Epithelial cell of alveolus of lung (primary cell): ENCODE measurements around the gene S100A2. TPM values are rescaled to one million over a fixed set of nuclear protein-coding genes. Genes with fewer than 3 reads are reported as not detected.

Experiments used
- total RNA-seq: library from RNA; depleted of rRNA; stranded (reverse); fragments of >200 nt; gene quantifications from 2 replicates; pipeline ENCODE4 v1.2.1, GENCODE V29; 2015

The S100A2 gene
- total RNA-seq, result 8.0 and 18.1 TPM in 2 replicates

DNA sequence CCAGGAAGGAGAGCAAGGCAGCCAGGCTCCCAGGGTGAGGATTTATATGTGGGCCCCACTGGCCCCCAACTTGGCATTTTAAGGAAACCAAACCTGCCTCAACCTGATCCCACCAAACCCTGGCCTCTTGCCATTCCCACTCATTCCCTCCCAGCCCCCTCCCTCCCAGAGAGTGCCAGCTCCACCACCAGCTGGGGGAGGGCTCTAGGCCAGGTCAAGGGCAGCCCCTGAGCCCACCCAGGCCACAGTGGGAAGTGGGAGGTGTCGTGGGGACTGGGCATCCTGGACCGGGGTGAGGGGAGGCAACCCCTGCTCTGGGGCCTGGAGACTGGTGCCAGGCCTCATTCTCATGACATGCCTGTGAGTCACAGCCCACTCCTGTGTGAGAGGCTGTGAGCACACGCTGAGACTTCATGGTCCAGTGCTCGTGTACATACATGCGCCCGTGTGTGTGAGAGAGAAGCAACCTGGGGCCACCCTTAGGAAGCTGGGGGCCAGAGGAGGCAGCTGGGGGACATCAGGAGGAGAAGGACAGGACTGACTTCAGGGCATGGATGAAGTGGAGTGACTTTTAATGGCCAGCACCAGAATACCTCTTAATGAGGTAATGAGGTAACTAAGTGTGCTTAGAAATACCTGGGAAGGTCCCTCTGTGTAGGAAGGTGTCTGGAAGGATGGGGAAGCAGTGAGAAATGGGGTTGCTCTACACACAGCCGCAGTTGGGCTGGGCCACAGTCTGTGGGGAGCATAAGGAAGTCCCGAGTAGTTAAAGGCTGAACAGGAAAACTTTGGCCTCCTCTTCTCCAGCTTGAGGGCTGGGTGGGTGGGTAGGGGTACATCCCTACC is at the start of gene S100A2:
Gene S100A2, minus strand, starts transcription at position 316 of the 846 bp plus-strand sequence. CDS start 1,967 bp downstream, outside the sequence.

DNA sequence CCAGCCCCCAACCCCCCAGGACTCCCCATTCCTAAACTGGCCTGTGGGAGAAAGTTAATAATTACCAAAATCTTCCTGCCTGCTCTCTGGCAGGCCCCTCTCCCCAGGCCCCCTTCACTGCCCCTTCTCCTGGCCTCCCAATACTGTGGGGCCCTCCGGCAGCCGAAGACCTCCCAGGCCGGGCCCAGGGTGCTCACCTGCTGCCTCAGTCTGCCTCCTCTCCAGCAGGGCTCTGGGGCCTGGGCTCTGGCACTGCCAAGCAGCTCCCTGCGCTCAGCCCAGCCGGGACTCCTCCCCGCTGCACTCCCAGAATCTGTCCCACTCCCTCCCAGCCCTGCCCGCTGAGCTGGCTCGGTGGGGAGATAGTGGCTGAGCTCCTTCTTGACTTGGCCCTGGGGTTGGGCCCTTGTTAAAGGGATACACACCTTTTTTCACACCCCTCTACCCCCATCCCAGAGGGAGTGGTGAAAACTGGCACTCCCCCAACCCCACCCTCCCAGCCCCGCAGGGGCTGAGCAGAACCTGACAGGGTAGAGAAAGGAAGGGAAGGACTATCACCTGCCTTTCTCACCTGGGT is 47.2 kb upstream of the S100A2 start, which contains the start of gene S100A16:
Gene S100A16, minus strand, starts transcription at position 383 of the 577 bp plus-strand sequence. CDS start 4,986 bp downstream, outside the sequence.

DNA sequence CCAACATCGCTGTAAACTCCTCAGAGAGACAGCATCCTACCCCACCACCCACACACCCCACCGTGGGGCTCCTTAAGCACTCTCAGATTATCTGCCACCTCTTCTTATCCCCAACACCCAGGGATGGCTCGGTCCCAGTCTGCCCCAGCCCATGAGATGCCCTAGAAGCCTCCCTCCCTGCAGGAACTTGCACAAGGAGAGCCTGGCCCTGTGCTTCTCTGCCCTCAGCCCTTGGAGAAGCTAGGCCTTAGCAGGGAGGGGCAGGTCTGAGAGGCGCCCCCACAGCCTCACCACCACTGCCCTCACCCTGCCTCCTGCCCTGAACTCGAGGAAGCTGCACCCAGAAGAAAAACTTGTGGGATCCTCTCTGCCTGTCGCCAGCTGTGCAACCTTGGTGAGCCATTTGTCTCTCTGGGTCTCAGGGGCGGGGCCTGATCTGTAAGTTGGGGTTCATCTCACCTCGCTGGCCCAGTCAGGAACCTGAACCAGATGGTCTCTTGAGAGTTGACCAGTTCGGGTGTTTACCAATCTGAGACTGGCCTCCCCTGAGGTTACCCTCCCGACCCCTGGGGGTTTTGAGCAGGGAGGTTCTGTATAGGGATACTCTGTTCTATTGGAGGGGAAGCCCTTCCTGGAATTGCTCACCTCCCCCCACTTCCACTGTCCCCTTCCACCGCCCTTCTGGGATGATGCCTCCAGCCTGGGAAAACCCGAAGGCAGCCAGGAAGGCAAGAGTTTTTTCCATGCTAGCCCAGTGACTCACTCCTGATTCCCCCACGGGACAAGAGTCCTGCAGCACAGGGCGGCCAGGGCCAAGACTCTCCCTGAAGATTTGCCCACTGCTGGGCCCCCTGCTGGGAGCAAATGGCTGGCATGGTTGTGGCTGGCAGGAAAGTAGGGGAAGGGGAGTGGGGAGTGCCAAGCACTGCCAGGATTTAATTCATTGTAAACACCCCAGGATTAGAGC is 16.6 kb downstream of the S100A2 start, which contains the start of gene S100A3:
Gene S100A3, minus strand, starts transcription at position 537 of the 967 bp plus-strand sequence. CDS start 773 bp downstream, outside the sequence.

DNA sequence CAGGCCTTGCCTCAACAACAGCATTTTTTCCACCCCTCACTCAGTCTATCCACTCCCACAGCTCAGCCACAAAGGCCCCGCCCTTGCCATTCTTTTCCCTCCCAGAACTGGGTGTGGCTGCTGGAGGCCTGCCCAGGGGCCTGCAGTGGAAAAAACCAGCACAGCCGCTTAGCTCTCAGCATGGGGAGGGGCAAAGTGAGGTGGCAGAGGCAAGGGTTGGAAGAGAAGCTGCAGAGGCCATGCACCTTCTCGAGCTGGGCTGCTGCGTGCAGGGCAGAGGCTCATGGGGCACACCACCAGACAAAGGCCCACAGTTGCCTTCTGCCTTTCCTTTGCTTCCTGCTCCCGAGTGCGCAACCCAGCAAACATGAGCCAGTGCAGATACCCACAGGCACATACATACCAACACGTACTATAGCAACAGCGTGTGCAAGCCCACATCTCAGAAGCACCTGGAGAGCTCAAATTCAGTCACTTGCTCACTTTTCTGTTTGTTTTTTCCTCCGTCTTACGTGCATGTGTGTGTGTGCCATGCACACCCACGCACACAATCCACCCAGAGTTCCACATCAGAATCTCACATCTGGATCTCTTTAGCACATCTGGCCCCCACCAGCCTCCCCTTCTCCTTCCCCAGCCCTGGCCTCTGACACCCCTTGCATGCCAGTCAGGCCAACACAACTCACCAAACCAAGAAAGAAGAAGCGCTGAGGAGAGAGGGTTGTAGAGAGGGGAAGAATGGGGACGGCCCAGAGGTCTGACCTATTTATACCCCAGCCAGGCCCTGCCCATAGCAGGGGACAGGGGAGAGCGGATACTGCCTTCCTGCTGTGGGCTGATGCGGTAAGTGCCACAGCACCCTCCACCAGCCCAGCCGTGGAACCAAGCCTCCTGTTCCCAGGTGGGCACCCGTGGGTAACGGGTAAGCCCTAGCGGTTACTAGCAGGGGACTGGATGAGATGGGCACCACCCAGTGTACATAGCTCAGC is 20.3 kb downstream of the S100A2 start, which contains the start of gene S100A4:
Gene S100A4, minus strand, starts transcription at position 740 of the 989 bp plus-strand sequence. CDS start 1,012 bp downstream, outside the sequence.

DNA sequence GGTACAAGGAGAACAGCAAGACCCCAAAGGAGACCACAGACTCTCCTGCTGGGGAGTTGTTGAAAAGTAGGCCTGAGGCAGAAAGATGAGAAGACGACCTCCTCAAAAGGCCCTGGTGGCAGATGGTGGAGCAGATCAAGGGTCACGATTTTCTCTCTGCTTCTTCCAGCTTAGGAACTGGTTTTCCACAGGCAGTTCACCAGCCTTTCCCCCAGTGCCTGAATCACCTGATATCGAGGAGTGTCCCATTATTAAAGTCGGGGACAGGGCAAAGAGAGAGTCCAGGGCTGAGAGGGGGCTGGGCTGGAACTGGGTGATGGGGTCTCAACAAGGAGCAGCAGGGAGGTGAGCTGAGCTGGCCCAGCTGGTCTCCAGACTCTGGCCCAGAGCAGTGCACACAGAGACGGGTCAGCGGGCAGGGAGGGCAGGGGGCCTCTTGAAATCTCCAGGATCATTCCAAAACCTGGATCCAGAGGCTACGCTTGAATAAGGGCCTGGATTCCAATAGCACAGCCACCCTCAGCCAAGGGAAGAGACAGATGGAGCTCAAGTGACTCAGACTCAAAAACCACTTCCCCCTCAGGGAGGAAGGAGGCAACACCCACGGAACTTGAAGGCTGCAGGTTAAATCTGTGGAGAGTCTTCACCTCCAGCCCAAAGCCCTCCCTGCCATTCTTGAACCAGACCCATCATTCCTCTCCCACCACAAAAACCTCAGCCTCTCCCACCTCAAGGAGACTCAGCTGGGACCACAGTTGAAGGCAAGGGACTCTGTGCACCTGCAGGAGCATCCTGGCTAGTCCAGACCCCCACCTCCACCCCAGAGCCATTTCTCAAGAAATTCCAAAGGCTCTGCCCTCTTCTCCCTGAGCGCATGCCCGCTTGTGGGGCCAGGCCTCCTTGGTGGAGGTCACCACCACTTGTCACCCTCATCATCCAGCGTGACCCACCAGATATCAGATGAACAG is 25.0 kb downstream of the S100A2 start, which contains the start of gene S100A5:
Gene S100A5, minus strand, starts transcription at position 541 of the 968 bp plus-strand sequence. CDS start 743 bp downstream, outside the sequence.

DNA sequence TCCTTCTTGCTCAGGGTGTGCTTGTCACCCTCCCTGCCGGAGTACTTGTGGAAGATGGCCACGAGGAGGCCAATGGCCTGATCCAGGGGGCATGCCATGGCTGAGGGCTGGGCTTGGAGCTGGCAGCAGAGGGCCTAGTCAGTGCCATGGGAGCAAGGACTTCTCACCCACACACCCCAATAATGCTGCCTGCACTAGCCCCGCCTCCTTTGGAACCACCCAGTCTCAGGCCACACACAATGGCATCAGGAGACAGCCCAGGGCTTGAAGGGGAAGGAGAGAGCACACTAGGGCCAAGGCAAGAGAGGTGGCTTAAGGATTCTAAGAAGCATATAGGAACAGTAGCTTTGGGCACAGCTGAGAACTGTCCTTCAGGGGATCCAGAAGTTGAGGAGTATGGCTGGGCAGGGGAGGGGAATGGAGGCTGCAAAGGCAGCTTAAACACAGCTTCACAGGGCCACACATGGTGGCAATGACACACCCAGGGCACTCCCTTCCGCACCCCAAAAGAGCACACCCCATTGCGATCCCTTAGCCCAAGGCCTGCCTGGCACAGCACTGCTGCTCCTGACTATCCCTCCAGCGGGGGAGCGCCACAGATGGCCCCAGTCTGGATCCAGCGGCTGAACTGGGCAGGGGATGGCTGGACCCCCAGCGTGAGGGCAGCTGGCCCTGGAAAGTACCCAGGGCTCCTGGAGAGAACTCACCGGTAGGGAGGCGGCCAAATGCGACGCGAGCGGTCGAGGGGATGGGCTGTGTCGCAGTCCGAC is 30.2 kb downstream of the S100A2 start, which contains the start of gene S100A6:
Gene S100A6, minus strand, starts transcription at position 750 of the 770 bp plus-strand sequence. Its CDS starts 652 bp downstream, at position 98.

Other genes starting within 250 kb of the S100A2 start
- gene PGLYRP4, start 217.0 kb downstream of the S100A2 start, total RNA-seq, result not detected in 2 replicates
- not detected in 2 replicates for gene S100A9, start 208.0 kb downstream of the S100A2 start, total RNA-seq
- gene S100A12, start 190.2 kb downstream of the S100A2 start, total RNA-seq, result not detected in 2 replicates
- not detected in 2 replicates for gene S100A8, start 174.8 kb downstream of the S100A2 start, total RNA-seq
- not detected in 2 replicates for gene S100A7A, start 149.3 kb downstream of the S100A2 start, total RNA-seq
- not detected in 2 replicates for gene S100A7, start 105.2 kb downstream of the S100A2 start, total RNA-seq
- 349 and 885 TPM in 2 replicates for gene S100A6, start 29.9 kb downstream of the S100A2 start, total RNA-seq
- not detected in 2 replicates for gene S100A5, start 24.9 kb downstream of the S100A2 start, total RNA-seq
- gene S100A4, start 20.0 kb downstream of the S100A2 start, total RNA-seq, result 15.8 and 25.1 TPM in 2 replicates
- gene S100A3, start 16.6 kb downstream of the S100A2 start, total RNA-seq, result 3.7 and 7.1 TPM in 2 replicates
- gene S100A16, start 47.3 kb upstream of the S100A2 start, total RNA-seq, result 125 and 475 TPM in 2 replicates
- 1.4 and 3.4 TPM in 2 replicates for gene S100A14, start 50.5 kb upstream of the S100A2 start, total RNA-seq
- 64.0 and 367 TPM in 2 replicates for gene S100A13, start 61.7 kb upstream of the S100A2 start, total RNA-seq
- 0.72 TPM in 1 of 2 replicates, not detected in the other for gene S100A1, start 62.6 kb upstream of the S100A2 start, total RNA-seq
- 41.9 and 53.7 TPM in 2 replicates for gene CHTOP, start 68.2 kb upstream of the S100A2 start, total RNA-seq
- gene SNAPIN, start 92.9 kb upstream of the S100A2 start, total RNA-seq, result 58.3 and 61.5 TPM in 2 replicates
- 147 and 258 TPM in 2 replicates for gene ILF2, start 105.1 kb upstream of the S100A2 start, total RNA-seq
- 0.52 and 1.0 TPM in 2 replicates for gene NPR1, start 112.8 kb upstream of the S100A2 start, total RNA-seq
- 18.9 and 20.7 TPM in 2 replicates for gene INTS3, start 162.2 kb upstream of the S100A2 start, total RNA-seq
- 5.0 and 8.4 TPM in 2 replicates for gene SLC27A3, start 209.6 kb upstream of the S100A2 start, total RNA-seq